NAMALWA (cell line): ENCODE measurements around the gene GAMT.
"Not testable (repeated sequence)": the region's sequence is repeated elsewhere in the genome, so short reads cannot be mapped to it uniquely, and the experiment has no call there.

Experiments used
- DNase-seq: peaks from one replicate; pipeline ENCODE4 v3.0.0-alpha.2; 2015; ENCODE audit warnings: low spot score

GAMT gene

DNA sequence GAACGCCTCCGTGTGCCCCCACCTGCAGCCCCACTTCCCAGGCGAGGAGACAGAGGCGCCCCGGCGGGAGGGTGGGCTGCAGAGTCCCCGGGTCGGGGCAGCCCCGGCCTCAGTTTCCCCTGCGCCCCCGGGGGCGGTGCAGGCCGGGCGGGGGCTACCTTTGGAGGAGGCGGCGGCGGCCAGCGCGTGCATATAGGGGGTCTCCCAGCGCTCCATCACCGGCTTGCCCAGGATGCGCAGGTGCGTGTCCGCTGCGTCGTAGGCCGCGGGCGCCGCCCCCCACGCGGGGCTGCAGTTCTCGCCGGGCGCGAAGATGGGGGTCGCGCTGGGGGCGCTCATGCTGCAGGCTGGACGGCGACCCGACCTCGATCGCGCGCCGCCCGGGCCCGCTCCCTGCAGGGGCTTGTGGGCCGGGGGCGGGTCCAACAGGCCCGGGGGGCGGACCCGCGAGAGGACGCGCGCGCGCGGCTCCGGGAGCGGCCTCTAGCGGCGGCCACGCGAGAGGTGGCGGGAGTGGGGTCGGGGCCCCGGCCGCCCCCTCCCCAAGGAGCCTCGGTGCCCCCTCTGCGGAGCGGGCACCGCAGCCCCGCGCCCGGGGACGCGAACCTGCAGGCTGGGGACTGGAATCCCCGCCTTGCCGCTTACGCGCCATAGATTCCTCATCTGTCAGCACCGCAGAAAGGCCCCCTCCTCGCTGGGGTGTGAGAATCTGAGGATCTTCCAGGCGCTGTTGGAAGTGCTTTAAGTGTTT lies at the start of gene GAMT:
Gene GAMT (minus strand): TSS at position 405 of the 751 bp plus-strand sequence. CDS start 66 bp downstream, at position 339.
- peak; percentile 70 for DNase-seq

- DNase-seq = peak; percentile 66
These were observed 48.4 kb upstream of the GAMT start, which contains the start of gene APC2 for GRCh38 chr19:1449467-1450442. Gene APC2 (plus strand): TSS chr19:1450121. CDS start chr19:1453002, 2,881 bp downstream.

GRCh38 chr19:1447944-1448343 lies 46.6 kb upstream of the GAMT start:
- no peak for DNase-seq

GRCh38 chr19:1447504-1447903 lies 46.2 kb upstream of the GAMT start:
- DNase-seq = no peak

DNA sequence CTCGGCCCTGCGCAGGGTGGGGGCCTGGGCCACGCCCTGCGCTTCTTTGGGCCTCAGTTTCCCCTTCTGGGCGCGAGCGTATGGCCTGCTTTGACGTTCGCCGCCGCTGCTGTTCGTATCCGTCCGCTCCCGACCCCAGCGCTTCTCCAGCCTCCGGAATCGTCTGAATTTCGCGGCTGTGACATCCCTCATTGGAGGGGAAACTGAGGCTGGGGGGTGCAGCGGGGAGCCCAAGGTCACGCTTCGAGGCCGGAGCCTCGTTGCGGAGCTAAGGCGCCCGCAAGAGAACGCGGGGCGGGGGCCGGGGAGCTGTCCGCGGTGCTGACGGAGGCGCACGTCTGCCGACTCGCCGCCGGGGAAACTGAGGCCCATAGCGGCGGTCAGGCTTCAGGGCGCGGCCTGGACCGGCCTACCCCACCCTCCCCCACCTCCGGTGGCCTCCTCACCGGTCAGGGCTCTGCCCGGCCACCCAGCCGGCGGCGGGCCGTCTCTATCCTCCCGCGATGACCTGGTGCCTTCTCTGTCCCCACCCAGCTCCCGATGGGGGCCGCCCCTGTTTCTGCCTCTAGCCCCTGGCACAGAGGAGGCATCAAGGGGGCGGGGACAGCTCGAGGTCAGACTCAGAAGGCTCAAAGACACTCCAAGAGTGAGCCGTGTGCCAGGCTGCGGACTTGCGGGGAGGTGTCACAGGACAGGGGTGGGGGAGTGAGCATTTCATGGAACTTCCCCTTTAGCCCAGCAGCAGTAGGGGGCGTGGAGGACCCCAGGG lies 45.6 kb upstream of the GAMT start:
- peak; percentile 50 for DNase-seq

- no peak for DNase-seq
These were observed 44.8 kb upstream of the GAMT start for GRCh38 chr19:1445932-1446712.

DNA sequence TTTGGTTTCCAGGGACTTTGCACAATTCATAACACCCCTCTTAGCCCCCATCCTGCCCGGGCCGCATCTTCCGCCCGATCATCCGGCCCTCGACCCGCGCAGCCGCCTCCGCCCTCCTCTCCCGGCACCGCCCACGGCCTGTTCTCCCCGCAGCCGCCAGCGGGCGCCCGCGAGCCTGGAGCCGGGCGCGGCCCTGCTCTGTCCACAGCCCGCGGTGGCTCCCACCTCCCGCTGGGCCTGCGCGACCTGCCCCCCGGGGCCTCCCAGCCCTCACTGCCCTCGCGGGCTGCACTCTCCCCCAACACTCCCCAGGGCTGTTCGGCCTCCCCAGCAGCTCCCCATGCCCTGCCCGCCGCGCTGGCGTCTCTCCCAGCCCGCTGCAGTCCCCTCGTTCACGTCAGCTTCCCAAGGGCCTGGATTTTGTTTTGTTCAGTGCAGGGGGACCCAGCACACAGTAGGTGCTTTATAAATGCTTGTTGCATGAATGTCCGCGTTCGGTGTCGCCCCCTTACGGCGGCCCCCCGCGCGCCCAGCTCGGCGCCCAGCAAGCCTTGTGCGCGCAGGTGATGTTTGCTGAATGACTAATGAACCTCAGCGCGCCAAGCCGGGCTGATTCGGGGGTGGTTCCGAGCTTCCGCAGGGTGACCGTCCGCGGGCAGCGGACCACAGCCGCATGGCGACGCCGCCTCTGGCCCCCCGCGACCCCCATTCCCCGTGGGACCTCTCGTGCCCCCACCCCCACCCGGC lies 44.0 kb upstream of the GAMT start:
- peak; percentile 82 for DNase-seq

DNA sequence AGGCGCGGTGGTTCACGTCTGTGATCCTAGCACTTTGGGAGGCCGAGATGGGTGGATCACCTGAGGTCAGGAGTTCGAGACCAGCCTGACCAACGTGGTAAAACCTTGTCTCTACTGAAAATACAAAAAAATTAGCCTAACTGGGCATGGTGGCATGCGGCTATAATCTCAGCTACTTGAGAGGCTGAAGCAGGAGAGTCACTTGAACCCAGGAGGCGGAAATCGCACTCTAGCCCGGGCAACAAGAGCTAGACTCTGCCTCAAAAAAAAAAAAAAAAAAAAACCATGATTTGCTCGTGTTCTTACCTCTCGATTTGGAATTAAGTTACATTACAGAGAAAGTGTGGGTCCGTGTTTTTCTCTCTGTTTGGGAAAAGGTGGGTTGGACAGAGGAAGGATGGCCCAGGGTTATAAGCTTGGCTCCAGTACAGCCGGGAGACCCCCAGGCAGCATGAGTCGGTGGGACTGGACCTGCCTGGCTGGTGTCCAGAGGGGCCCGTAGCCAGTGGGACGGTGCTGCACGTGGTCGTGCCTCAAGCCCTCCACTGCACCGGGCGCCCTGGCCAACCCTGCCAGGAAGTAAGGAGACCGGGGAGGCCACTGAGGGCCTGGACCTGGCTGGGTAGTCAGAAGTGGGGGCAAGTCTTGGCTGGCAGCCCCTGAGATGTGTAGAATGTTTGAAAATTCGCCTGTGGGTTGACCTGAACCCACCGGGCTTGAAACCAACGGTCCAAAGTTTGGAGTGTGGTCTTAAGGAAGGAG lies 40.5 kb upstream of the GAMT start:
- no peak for DNase-seq

DNA sequence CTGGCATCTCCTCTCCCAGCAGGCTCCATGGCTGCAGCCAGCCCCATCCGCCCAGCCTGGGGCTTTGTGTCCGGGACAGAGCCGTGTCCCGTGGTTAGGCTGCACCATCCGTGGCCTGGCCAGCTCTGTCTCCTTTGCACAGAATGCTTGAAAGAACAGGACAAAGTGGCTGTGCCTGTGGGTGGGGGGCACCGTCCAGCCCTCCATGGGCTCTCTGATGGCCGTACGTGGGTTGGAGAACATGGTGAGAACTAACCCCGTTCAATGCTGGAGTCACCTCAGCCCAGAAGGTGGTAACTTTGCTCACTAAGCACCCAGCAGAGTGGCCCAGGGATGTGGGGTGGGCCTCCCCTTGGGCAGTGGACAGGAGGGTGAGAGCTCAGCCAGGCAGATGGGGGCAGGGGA lies 39.7 kb upstream of the GAMT start:
- DNase-seq = no peak

DNA sequence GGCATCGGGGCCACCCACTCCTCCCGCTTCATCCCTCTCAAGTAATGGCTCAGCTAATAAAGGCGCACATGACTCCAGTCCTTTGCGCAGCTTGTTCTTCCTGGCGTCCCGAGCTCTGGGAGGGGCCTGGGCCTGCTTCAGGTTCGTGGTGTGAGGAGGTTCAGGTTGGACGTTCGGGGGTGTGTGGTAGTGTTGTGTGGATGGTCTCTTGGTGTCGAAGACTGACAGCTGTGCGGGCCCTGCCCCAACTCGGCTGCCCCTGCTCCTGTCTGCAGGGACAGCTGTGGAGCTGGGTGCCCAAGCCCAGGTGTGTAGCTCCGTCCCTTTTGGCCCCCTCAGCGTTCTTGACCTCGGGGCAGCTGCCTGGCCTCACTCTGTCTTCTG lies 39.1 kb upstream of the GAMT start:
- DNase-seq = no peak

- DNase-seq = not testable (repeated sequence)
These were observed 38.4 kb upstream of the GAMT start for GRCh38 chr19:1439525-1440417.

DNA sequence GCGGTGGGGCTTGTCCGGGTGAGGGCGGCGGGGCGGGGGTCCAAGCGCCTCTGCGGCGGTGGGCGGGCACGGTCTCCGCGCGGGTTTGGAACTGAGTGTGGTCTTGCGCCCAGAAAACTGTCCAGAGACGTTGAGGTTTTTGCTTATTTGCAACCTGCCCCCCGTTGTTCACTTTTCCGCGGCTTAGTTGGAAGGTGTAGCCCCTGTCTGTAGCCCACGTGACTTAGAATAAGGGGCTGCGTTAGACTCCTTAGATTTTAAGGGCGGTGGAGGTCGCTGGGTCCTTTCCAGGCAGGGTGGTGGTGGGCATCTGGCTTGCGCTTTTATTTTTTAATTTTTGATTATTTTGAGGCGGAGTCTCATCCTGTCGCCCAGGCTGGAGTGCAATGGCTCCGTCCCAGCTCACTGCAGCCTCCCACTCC lies 37.6 kb upstream of the GAMT start:
- peak; percentile 43 for DNase-seq

DNA sequence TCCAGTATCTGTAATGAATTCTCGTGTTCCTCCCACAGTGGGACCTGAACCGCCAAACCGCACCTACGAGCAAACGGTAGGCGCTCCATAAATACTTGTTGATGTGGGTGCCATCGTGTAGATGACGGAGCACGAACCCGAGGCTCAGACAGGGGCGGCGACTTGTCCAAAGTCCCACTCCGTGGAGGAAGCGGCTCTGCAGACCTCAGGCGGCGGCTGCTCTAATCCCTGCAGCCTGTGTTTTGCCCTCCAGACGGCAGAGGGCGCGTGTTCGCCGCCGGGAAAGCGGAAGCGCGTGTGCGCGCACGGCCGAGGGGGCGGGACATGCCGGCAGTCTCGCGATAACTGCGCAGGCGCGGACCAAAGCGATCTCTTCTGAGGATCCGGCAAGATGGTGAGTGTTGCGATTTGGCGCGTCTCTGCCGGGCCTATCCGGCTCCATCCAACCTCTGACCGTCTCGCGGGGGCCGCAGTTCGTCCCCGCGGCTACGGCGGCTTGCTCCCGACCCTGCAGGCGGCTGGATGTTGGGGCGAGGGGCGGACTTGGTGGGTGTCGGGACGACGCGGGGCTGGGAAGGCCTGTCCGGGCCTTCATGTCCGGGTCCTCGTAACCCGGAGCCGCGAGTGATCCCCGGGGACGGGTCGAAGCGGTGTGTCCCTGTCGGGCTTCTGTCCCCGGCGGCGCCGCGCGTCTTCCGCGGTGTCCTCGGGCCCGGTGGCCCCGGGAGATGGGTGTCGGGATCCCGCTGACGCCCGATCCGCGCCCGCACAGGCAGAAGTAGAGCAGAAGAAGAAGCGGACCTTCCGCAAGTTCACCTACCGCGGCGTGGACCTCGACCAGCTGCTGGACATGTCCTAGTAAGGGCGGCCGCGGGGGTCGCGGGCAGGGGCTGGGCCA lies 36.9 kb upstream of the GAMT start, which contains the start of gene RPS15:
Gene RPS15 (plus strand): TSS at position 362 of the 898 bp plus-strand sequence. CDS start 30 bp downstream, at position 392.
- DNase-seq = peak; percentile 96

- DNase-seq = no peak
These were observed 36.3 kb upstream of the GAMT start for GRCh38 chr19:1437609-1438008.

DNA sequence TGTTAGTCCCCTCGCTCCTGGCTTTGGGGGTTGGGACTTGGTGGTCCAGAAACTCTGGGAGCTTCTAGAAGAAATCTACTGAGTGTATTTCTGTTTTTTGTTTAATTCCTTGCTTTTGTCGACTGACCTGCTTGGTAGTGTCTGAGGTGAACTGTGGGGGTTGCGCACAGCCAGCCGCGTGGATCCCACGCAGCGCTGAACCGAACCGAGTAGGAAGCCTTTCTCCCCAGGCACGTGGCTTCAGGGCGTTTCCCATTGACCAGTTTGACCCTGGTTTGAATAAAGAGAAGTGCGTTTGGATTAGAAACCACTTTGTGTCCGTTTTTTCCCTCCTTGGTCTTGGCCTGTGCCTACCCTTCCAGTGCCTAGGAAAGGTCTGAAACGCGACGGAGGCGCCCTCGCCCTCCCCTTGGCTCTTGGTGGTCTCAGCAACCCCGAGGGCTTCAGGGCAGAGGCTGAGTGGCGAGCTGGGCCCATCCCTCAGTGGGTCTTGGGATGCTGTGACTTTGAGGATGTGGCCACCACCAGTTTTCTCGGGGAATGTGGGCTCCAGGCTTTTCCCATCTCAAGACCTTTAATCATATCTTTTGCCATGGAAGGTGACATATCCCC lies 34.1 kb upstream of the GAMT start:
- DNase-seq = no peak

DNA sequence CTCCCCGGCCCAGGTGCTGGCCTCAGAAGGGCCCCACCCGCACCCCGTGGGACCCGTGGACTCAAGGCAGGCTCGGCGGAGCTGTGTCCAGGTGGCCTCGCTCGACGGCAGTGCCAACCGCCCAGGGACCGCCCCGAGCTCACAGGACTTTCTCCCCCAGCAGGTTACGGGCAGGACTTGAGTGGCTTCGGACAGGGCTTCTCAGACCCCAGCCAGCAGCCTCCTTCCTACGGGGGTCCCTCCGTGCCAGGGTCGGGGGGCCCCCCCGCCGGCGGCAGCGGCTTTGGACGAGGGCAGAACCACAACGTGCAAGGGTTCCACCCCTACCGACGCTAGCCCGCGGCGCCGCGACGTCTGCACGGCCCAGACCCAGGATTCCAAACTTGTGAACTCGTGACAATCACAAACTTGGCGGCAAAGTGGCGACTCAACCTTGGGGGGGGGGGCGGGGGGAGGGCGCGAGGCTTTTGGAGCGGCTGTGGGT lies 33.3 kb upstream of the GAMT start:
- DNase-seq = no peak

GRCh38 chr19:1434040-1434366 lies 32.7 kb upstream of the GAMT start:
- no peak for DNase-seq
